NB4 (cell line): ENCODE results near the gene MDH1.

Experiments used
- DNase-seq: peaks from one replicate; pipeline ENCODE4 v3.0.0; 2010; ENCODE audit warnings: low read depth
- H3K4me3 ChIP-seq: one replicate; pipeline ENCODE4 v1.5.1; 2011; ENCODE audit warnings: mild to moderate bottlenecking, low read depth, low read length, moderate library complexity
- MYC ChIP-seq: IDR thresholded peaks from 2 replicates; pipeline ENCODE4 v1.6.1; 2011; ENCODE audit warnings: low read depth, low read length
- POLR2A ChIP-seq: IDR thresholded peaks from 2 replicates; pipeline ENCODE4 v1.6.1; 2011; ENCODE audit warnings: mild to moderate bottlenecking; ENCODE audit not compliant: insufficient read length; ENCODE audit errors: extremely low read depth
- TF ChIP-seq, protein P1 (sequence below): IDR thresholded peaks from 2 replicates; pipeline ENCODE4 v1.6.1; 2011; ENCODE audit warnings: low read depth, low read length
- TF ChIP-seq, protein P2 (sequence below): IDR thresholded peaks from one replicate; pipeline ENCODE4 v1.5.1; 2012; ENCODE audit warnings: low read depth, low read length

MDH1 gene

DNA sequence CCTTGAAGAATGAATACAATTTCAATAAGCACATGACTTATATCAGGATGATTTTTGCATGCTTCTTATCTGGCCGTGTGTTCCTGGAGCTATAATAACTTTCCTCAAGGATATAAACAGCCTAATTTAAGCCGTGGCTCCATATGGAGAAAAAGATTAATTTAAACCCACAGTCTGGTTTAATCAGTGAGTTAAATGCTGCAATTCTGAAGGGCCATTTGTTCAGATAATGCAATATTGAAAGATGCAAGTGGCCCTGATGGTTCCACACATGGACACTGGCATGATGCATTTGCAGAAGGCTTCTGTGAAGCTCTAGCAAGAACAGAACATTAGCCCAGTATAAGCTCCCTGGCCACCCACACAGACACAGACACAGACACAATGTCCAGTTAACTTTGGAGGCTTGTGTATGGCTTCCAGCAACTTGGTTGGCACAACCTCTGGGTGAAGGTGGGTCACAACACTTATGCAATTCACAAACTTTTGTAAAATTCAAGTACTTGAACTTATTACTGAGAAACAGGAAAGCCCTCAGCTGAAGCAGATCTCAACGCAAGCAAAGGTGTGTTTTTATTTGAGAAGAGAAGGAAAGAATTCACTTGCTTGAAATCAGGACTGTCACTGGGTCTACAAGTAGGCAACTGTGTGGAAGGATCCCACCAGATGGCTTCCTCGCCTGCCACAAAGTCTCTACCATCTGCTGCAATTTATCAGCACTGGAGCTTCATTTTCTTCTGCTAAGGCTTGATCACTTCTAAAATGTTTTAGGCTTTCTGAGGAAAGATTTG, 63.3 kb downstream of the MDH1 start:
- no peak for DNase-seq
- H3K4me3 ChIP-seq = no peak overlapping the region
- TF ChIP-seq, protein P1, sequence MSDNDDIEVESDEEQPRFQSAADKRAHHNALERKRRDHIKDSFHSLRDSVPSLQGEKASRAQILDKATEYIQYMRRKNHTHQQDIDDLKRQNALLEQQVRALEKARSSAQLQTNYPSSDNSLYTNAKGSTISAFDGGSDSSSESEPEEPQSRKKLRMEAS = no peak
- TF ChIP-seq, protein P2, sequence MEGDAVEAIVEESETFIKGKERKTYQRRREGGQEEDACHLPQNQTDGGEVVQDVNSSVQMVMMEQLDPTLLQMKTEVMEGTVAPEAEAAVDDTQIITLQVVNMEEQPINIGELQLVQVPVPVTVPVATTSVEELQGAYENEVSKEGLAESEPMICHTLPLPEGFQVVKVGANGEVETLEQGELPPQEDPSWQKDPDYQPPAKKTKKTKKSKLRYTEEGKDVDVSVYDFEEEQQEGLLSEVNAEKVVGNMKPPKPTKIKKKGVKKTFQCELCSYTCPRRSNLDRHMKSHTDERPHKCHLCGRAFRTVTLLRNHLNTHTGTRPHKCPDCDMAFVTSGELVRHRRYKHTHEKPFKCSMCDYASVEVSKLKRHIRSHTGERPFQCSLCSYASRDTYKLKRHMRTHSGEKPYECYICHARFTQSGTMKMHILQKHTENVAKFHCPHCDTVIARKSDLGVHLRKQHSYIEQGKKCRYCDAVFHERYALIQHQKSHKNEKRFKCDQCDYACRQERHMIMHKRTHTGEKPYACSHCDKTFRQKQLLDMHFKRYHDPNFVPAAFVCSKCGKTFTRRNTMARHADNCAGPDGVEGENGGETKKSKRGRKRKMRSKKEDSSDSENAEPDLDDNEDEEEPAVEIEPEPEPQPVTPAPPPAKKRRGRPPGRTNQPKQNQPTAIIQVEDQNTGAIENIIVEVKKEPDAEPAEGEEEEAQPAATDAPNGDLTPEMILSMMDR = no peak

DNA sequence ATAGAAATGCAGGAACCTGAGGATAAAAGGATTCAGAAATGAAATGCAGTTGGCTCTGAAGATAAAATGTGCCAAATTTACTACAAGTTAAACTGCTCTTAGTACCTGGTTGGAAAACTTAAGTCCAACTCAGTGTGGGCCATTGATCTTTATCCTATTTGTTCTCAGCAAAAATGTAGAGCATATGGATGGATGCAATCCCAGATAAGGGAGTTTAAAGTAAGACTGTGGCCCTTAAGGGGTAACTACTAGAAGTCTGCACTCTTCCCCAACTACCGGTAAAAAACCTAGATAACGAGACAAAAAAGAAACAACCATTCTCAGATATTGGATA, 63.9 kb downstream of the MDH1 start:
- no peak for DNase-seq
- no peak overlapping the region for H3K4me3 ChIP-seq
- TF ChIP-seq, protein P2 = no peak
- TF ChIP-seq, protein P1 = no peak
- TF ChIP-seq MYC (no peak), POLR2A (no peak)

DNA sequence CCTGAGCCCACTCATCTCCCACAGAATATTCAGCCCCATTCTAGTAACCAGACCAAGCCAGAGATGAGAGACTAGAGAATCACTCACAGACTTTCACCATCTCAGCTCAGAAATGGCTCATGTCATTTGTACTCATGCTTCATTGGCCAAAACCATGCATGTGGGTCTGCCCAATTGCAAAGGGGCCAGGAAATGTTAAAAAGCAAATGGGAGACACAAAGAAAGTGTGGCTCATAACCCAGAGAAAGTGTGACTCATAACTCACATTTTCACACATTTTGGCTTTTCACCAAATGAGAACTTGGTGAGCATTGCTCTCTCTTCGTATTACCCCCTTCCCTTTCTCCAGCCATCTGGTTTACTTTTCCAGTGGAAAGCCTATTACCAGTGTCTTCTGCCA, 66.2 kb downstream of the MDH1 start:
- DNase-seq = no peak
- TF ChIP-seq, protein P1 = no peak
- TF ChIP-seq POLR2A (no peak), MYC (no peak)
- TF ChIP-seq, protein P2 = no peak
- no peak overlapping the region for H3K4me3 ChIP-seq
